Activated effector memory CD4-positive, alpha-beta T cell treated with anti-CD3 and anti-CD28 coated beads, Interleukin-2, amount 50 U/mL, for 16 hours (primary cell): ENCODE results near the gene MAP1LC3B2.
"Not testable (repeated sequence)": the region's sequence is repeated elsewhere in the genome, so short reads cannot be mapped to it uniquely, and the experiment has no call there.

ENCODE experiments used
- DNase-seq: peaks from one replicate; pipeline ENCODE4 v3.0.0-alpha.2; 2020

MAP1LC3B2 gene

GRCh38 chr12:116561181-116561821, 2.1 kb downstream of the MAP1LC3B2 start:
- DNase-seq, result no peak

DNA sequence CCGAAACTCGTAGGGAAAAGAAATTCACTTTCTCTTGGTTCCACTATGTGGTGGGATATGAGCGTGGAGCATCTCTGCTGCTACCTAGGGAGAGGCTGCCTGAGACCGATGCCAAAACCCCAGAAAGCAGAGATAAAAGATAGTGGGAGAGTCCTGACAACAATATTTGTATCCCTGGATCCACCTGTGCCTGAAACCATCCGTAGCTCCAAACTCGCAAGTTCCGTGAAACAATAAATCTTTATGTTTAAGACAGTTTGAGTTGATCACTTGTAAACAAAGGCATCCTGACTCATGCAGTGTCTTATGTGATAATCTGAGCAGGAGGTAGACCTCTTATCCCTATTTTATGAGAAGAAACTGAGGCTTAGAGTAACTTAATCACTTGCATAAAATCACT, 2.9 kb downstream of the MAP1LC3B2 start:
- DNase-seq, result no peak

GRCh38 chr12:116563262-116563661, 4.1 kb downstream of the MAP1LC3B2 start:
- DNase-seq, result no peak

- DNase-seq, result no peak
Observed at GRCh38 chr12:116564080-116564479, 4.9 kb downstream of the MAP1LC3B2 start.

- not testable (repeated sequence) for DNase-seq
Observed at GRCh38 chr12:116565221-116565620, 6.0 kb downstream of the MAP1LC3B2 start.

DNA sequence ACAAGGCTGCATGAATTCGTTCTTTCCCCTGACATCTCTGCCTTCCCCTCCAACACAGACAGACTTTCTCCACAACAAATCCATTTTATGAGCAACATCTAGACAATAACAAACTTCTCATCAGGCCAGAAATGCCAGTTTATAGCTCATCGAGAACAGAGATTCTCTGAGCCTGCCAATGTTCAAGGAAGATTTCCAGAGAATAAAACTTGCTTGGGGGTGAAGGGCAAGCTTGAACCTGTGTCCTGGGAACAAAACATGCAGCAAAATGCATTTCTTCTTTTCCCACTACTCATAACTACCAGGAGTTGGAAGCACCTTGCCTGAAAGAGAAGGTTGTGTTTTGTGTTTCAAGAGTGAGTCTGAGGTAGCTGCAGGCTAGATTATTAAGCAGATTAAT, 6.8 kb downstream of the MAP1LC3B2 start:
- no peak for DNase-seq

DNA sequence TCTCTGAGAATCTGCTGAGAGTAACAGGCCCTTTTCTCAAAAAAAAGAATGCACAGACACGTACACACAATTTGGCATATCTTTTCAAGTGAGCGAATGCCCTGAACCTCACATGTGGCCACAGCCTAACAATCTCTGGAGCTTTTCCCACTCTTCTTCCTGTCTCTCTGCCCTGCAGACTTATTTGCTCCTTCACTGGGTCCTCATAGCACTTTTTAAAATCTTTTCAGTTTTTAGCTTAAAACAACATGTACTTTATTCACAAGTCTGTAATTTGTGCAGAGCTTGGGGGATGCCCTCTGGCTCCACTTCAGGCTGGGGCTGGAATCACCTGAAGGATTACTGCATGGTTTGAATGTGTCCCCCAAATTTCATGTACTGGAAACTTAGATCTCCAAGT, 9.0 kb downstream of the MAP1LC3B2 start:
- DNase-seq, result no peak

DNA sequence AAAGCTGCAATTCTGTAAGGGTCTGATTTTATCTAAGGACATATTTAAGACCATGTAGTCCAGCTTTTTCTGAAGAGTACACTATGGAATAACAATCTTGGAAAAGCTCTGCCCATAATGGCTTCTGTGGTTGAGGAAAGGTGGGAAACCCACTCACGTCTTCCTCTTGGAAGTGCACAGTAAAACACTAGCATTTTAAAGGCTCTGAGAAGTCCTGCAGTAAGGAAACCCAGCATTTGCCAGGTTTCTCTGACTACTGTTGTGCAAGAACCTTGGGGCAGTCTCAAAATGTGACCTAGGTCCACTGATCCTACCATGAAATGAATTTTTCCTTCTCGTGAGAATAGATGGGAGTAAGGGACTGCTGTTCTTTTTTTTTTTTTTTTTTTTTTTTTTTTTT, 11.9 kb downstream of the MAP1LC3B2 start:
- no peak for DNase-seq

- DNase-seq, result no peak
Observed at GRCh38 chr12:116573776-116574175, 14.6 kb downstream of the MAP1LC3B2 start.

DNA sequence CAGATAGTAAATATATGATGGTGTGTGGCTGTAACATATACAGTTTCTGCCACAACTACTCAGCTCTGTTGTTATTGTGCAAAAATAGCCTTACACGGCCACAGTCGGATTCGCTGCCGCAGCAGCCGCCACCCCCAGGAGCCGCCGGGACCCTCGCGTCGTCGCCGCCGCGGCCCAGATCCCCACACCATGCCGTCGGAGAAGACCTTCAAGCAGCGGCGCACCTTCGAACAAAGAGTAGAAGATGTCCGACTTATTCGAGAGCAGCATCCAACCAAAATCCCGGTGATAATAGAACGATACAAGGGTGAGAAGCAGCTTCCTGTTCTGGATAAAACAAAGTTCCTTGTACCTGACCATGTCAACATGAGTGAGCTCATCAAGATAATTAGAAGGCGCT, 16.6 kb downstream of the MAP1LC3B2 start:
- not testable (repeated sequence) for DNase-seq

DNA sequence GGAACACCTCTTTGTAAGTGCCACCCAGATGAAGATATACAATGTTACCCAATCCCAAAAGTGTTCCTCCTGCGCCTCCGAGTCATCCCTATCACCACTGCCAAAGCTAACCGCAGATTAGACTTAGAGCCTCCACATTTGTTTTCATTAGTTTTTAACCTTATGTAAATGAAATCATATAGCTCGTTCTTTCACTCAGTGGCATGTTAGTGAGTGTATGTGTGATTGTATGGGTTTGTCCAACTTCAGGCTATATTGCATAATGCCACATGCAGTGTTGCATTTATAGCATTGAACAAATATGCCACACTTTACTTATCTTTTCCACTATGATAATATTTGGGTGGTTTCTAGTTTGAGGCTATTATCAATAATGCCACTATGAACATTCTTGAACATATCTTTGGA, 18.0 kb downstream of the MAP1LC3B2 start:
- DNase-seq, result no peak

DNA sequence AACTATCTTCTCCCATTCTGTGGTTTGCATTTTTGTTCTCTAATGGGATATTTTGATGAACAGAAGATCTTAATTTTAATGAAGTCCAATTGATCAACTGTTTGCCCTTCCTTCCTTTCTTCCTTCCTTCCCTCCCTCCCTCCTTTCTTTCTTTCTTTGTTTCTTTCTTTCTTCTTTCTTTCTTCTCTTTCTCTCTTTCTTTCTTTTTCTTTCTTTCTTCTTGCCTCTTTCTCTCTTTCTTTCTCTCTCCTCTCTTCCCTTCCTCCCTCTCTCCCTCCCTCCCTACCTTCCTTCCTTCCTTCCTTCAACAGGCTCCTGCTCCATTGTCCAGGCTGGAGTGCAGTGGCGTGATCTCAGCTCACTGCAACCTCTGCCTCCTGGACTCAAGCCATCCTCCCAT, 18.9 kb downstream of the MAP1LC3B2 start:
- no peak for DNase-seq

DNA sequence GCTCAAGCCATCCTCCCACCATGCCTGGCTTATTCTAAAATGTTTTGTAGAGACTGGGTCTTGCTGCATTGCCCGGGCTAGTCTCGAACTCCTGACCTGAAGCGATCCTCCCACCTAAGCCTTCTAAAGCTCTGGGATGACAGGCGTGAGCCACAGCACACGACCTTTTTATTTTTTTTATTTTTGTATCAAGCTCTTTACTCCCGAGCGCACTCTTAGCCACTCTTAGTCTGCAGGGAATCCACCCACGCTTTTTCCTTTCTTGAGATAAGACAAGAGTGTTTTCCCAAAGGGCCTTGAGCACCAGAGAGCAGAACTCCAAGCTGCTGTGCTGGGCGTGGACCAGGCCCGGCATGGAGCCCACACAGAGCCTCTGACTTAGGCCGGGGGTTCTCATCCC, 23.4 kb downstream of the MAP1LC3B2 start:
- DNase-seq, result no peak

- no peak for DNase-seq
Observed at GRCh38 chr12:116583129-116583694, 24.0 kb downstream of the MAP1LC3B2 start.

DNA sequence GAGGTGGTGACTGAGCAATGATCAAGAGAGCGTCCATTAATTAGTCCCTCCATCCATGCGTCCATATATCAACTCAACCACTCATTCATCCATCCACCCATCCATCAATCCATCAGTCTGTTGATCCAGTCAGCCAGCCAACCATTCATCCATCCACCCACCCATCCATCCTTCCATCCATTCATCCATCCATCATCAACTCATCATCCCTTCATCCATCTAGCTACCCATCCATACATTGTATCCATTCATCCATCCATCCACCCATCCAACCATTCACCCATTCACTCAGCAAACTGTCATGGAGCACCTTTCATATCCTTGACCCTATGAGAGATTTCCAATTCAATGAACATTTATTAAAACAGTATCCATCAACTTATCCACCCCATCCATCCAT, 28.1 kb downstream of the MAP1LC3B2 start:
- no peak for DNase-seq

DNA sequence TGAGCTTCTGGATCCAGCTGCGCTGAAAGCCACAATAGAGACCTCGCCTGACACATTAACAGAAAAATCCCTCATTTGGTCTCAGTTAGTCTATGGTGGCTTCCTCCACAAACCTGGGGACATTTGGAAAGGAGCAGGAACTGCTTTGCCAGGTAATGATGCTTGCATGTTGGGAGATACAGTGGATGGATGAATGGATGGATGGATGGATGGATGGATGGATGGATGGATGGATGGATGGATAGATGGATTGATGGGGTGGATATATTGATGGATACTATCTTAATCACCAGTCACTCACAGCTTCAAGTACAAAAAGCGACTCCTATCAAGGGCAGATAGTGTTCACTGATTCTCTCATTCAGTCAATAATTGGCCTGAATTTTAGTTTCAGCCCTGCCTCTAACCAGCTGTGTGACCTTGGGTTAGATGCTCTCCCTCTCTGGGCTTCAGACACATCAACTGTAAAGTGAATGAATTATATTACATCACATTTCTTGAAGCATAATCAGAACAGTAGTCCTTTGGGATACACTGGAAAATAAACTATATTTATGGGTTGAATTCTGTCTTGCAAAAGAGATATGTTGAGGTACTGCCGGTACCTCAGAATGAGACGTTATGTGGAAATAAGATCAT, 29.3 kb downstream of the MAP1LC3B2 start:
- no peak for DNase-seq

DNA sequence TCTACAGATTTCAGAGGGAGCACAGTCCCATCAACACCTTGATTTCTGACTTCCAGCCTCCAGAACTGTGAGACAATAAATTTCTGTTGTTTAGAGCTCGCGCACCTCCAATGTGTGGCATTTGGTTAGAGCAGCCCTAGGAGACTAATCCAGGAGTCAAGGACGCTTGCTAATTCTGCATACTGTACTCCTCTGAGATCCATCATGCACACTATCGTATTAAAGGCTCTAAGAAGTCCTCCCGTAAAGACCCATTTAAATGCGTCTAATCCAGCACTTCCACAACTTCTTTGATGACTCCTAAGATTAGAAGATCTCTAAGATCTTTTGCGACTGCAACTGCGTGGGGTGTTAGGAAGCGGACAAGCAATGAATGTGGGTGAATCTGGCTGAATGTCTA, 30.4 kb downstream of the MAP1LC3B2 start:
- DNase-seq, result no peak

GRCh38 chr12:116590561-116590960, 31.4 kb downstream of the MAP1LC3B2 start:
- DNase-seq, result no peak

- no peak for DNase-seq
Observed at GRCh38 chr12:116591855-116592637, 32.9 kb downstream of the MAP1LC3B2 start.

DNA sequence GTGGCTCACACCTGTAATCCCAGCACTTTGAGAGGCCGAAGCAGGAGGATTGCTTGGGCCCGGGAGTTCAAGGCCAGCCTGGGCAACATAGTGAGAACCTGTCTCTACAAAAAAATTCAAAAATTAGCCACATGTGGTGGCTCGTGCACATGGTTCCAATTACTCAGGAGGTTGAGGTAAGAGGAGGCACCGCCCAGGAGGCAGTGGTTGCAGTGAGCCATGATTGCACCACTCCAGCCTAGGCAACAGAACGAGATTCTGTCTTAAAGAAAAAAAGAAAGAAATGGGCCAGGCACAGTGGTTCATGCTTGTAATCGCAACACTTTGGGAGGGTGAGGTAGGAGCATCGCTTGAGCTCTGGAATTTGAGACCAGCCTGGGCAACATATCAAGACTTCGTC, 33.5 kb downstream of the MAP1LC3B2 start:
- DNase-seq, result no peak

GRCh38 chr12:116594325-116595038, 35.3 kb downstream of the MAP1LC3B2 start:
- DNase-seq, result peak; percentile 71

GRCh38 chr12:116595186-116595585, 36.0 kb downstream of the MAP1LC3B2 start:
- no peak for DNase-seq

DNA sequence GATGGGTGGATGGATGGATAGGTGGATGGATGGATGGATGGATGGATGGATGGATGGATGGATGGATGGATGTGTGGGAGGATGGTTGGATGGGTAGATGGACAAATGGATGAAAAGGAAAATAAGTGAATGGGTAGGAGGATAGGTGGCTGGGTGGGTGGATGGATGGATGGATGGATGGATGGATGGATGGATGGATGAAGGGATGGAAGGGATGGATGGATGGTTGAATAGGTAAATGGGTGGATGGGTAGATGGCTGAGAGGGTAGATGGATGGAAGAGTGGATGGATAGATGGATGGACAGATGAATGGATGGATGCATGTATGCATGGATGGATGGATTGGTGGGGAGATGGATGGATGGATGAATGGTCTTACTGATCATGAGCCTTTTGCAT, 36.5 kb downstream of the MAP1LC3B2 start:
- DNase-seq, result no peak
